GM23338 (cell line): Measurements from ENCODE around the gene KIAA1217. TPM values are rescaled to one million over a fixed set of nuclear protein-coding genes. Genes with fewer than 3 reads are reported as not detected.

Source experiments
- ATAC-seq: fragments of 200-7000 bp; cut with Tn5 transposase; 3 replicates; pipeline ENCODE4 v1.9.1; 2020
- DNase-seq: peaks from one replicate; pipeline ENCODE4 v3.0.0-alpha.2; 2015; ENCODE audit warnings: low spot score
- H2AFZ ChIP-seq: fragments of 200-600 bp; sonication (generic); 2 replicates; pipeline ENCODE4 v1.8.0; 2016; ENCODE audit warnings: antibody characterized with exemption, mild to moderate bottlenecking, moderate library complexity
- H3F3A ChIP-seq: fragments of 200-600 bp; sonication (generic); replicated peaks from 2 replicates; pipeline ENCODE4 v1.8.0; 2017; ENCODE audit warnings: antibody characterized with exemption, mixed run types, low read depth
- H3K27ac ChIP-seq: fragments of 200-600 bp; sonication (generic); 2 replicates; pipeline ENCODE4 v1.6.1; 2016; ENCODE audit warnings: low read depth
- H3K27me3 ChIP-seq: fragments of 200-600 bp; sonication (generic); 2 replicates; pipeline ENCODE4 v1.8.0; 2016; ENCODE audit warnings: mild to moderate bottlenecking, mixed run types, moderate library complexity; ENCODE audit not compliant: insufficient read depth
- H3K36me3 ChIP-seq: fragments of 200-600 bp; sonication (generic); 2 replicates; pipeline ENCODE4 v1.8.0; 2016; ENCODE audit warnings: mild to moderate bottlenecking; ENCODE audit not compliant: insufficient read depth
- H3K4me1 ChIP-seq: fragments of 200-600 bp; sonication (generic); 2 replicates; pipeline ENCODE4 v1.8.0; 2016; ENCODE audit warnings: mild to moderate bottlenecking, moderate library complexity; ENCODE audit not compliant: insufficient read depth
- H3K4me2 ChIP-seq: fragments of 200-600 bp; sonication (generic); 2 replicates; pipeline ENCODE4 v1.7.1; 2017; ENCODE audit warnings: mixed run types
- H3K4me3 ChIP-seq: fragments of 200-600 bp; sonication (generic); 2 replicates; pipeline ENCODE4 v1.6.1; 2016; ENCODE audit warnings: mixed run types
- H3K79me2 ChIP-seq: fragments of 200-600 bp; sonication (generic); replicated peaks from 2 replicates; pipeline ENCODE4 v1.8.0; 2017; ENCODE audit warnings: mild to moderate bottlenecking; ENCODE audit not compliant: insufficient read depth
- H3K9me2 ChIP-seq: fragments of 200-600 bp; sonication (generic); 2 replicates; pipeline ENCODE4 v1.8.0; 2017; ENCODE audit not compliant: insufficient read depth
- H4K20me1 ChIP-seq: fragments of 200-600 bp; sonication (generic); replicated peaks from 2 replicates; pipeline ENCODE4 v1.8.0; 2017; ENCODE audit warnings: mild to moderate bottlenecking; ENCODE audit not compliant: insufficient read depth
- H3K27ac Mint-ChIP-seq: 2 replicates; pipeline ENCODE4 v1.8.0; 2020; ENCODE audit warnings: inconsistent platforms, mild to moderate bottlenecking, moderate library complexity, mixed read lengths
- H3K27me3 Mint-ChIP-seq: 3 replicates; pipeline ENCODE4 v1.8.0; 2022; ENCODE audit warnings: low read depth, mild to moderate bottlenecking, moderate library complexity, mixed read lengths, inconsistent platforms; ENCODE audit not compliant: insufficient read depth, poor library complexity
- H3K36me3 Mint-ChIP-seq: 3 replicates; pipeline ENCODE4 v1.8.0; 2021; ENCODE audit warnings: low read depth, mild to moderate bottlenecking, inconsistent platforms, moderate library complexity, mixed read lengths
- H3K4me1 Mint-ChIP-seq: 3 replicates; pipeline ENCODE4 v1.8.0; 2020; ENCODE audit warnings: mild to moderate bottlenecking, inconsistent platforms, mixed read lengths
- H3K4me3 Mint-ChIP-seq: 3 replicates; pipeline ENCODE4 v1.8.0; 2021; ENCODE audit warnings: moderate library complexity, mild to moderate bottlenecking, inconsistent platforms, mixed read lengths
- H3K9me3 Mint-ChIP-seq: 3 replicates; pipeline ENCODE4 v1.8.0; 2020; ENCODE audit warnings: moderate library complexity, mild to moderate bottlenecking, inconsistent platforms, mixed read lengths
- CREB1 ChIP-seq: fragments of 250-450 bp; sonication (Bioruptor Pico); IDR thresholded peaks from 2 replicates; pipeline ENCODE4 v1.5.0; 2020; ENCODE audit warnings: low read depth, mild to moderate bottlenecking, moderate library complexity
- EZH2 ChIP-seq: fragments of 200-600 bp; sonication (generic); IDR thresholded peaks from one replicate; pipeline ENCODE4 v1.8.0; 2017; ENCODE audit warnings: antibody characterized with exemption, mild to moderate bottlenecking, low read depth; ENCODE audit not compliant: unreplicated experiment
- EZH2phosphoT487 ChIP-seq: fragments of 200-600 bp; sonication (generic); IDR thresholded peaks from one replicate; pipeline ENCODE4 v1.8.1; 2018; ENCODE audit warnings: antibody characterized with exemption; ENCODE audit not compliant: unreplicated experiment
- JUNB ChIP-seq: IDR thresholded peaks from one replicate; pipeline ENCODE4 v1.6.1; 2016; ENCODE audit warnings: antibody characterized with exemption; ENCODE audit not compliant: unreplicated experiment
- NANOG ChIP-seq: IDR thresholded peaks from 2 replicates; pipeline ENCODE4 v1.6.1; 2016; ENCODE audit warnings: antibody characterized with exemption, borderline replicate concordance
- POLR2AphosphoS5 ChIP-seq: IDR thresholded peaks from 2 replicates; pipeline ENCODE4 v1.6.1; 2016; ENCODE audit warnings: antibody characterized with exemption, low read depth
- STAT1 ChIP-seq: IDR thresholded peaks from one replicate; pipeline ENCODE4 v1.6.1; 2016; ENCODE audit warnings: antibody characterized with exemption; ENCODE audit not compliant: unreplicated experiment
- ZNF114 ChIP-seq: fragments of 250-450 bp; sonication (Bioruptor Pico); IDR thresholded peaks from 2 replicates; pipeline ENCODE4 v1.5.0; 2020; ENCODE audit warnings: mild to moderate bottlenecking, moderate library complexity
- ZNF331 ChIP-seq: fragments of 250-450 bp; sonication (Bioruptor Pico); IDR thresholded peaks from 2 replicates; pipeline ENCODE4 v1.5.0; 2020; ENCODE audit warnings: low read depth, mild to moderate bottlenecking, moderate library complexity
- polyA plus RNA-seq: library from polyadenylated mRNA; unstranded; fragments of >200 nt; fragmentation: Nextera tagmentation; extraction: Ambion mirVana; gene quantifications from 2 replicates; pipeline ENCODE4 v1.2.1, GENCODE V29; 2016
- total RNA-seq: library from RNA; depleted of rRNA; stranded (reverse); fragments of >200 nt; shearing (Covaris generic); gene quantifications from 2 replicates; pipeline ENCODE4 v1.2.3, GENCODE V29; 2014
- TF ChIP-seq, protein P1 (sequence below): fragments of 250-450 bp; sonication (Bioruptor Pico); IDR thresholded peaks from 2 replicates; pipeline ENCODE4 v1.5.0; 2020; ENCODE audit warnings: mild to moderate bottlenecking, moderate library complexity
- TF ChIP-seq, protein P2 (sequence below): IDR thresholded peaks from 2 replicates; pipeline ENCODE4 v1.6.1; 2016; ENCODE audit warnings: antibody characterized with exemption
- TF ChIP-seq, protein P3 (sequence below): IDR thresholded peaks from one replicate; pipeline ENCODE4 v1.6.1; 2018; ENCODE audit warnings: antibody characterized with exemption; ENCODE audit not compliant: unreplicated experiment
- TF ChIP-seq, protein P4 (sequence below), 2 experiments: fragments of 200-600 bp in 1 of 2; sonication (generic) in 1 of 2; conservative IDR thresholded peaks; 2 replicates each; pipeline versions ENCODE4 v1.5.1 to v1.6.1; 2016 to 2017; ENCODE audit warnings: antibody characterized with exemption in 2 of 2, low read depth in 2 of 2, mild to moderate bottlenecking in 2 of 2, moderate library complexity in 1 of 2

The KIAA1217 gene
- total and polyA plus RNA-seq, 2 experiments from 2014 or later, result 6.4 to 9.1 TPM

DNA sequence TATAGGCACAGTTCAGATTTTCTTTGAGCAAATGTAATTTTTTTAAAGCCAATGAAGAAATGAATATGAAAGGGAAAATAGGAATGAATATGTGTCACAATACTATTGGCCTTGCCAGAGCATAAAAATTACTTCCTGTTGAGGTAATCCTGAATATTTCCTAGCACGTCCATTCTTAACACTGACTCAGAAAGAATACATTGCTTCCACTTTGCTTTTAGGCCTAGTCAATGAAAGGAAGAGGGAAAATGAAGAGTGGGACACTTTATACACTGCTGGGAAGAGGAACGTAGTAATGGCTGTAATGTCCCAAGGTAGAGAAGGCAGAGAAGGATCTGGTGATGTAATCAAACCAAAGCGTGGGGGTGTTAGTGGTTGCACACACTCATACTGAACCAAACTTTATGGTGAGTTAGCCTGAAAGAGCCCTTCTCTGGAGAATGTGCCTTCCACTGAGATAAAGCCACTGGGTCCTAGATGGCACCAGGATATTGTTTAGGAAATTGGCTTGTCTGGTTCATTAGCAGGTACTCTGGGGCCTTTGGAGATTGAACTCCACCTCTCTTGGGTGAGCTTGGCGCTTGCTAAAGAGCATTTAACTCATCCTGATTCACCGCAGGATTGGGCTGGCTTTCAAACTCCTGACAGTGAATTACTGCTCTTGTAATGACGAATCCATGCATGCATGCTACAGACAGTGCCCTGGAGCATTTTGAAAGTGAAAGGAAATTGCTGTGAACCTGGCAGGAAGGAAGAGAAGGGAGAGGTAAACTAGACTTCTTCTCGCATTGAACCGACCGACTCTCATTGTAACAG, 254.9 kb downstream of the KIAA1217 start:
- Histone ChIP-seq H4K20me1 (no peaks in the 10 kb centered on the region; the same call in 1 of the 2 replicates), H3K79me2 (no peaks in the 10 kb centered on the region), H3K4me1 (peaks cover 5% of the 10 kb centered on the region; the same call in 1 of the 2 replicates), H3K36me3 (no peaks in the 10 kb centered on the region), H3K4me3 (no peak overlapping the region), H3K27ac (no peak overlapping the region), H3F3A (no peaks in the 10 kb centered on the region), H3K9me2 (0 out of 2 replicates have a peak, but pooled peaks cover 4% of the 10 kb centered on the region), H3K27me3 (no peaks in the 10 kb centered on the region), H3K4me2 (no peak overlapping the region), H2AFZ (no peak overlapping the region)
- H3K9me3 Mint-ChIP-seq, result no peaks in the 10 kb centered on the region
- H3K36me3 Mint-ChIP-seq, result no peaks in the 10 kb centered on the region
- H3K27me3 Mint-ChIP-seq, result no peaks in the 10 kb centered on the region
- no peak overlapping the region; the same call in 1 of the 2 replicates for H3K27ac Mint-ChIP-seq
- H3K4me3 Mint-ChIP-seq, result no peak overlapping the region
- no peak for DNase-seq
- peaks cover 17% of the 10 kb centered on the region for H3K4me1 Mint-ChIP-seq
- no peak for TF ChIP-seq ZNF331 (CRISPR knock-in tag)
- TF ChIP-seq, protein P1, sequence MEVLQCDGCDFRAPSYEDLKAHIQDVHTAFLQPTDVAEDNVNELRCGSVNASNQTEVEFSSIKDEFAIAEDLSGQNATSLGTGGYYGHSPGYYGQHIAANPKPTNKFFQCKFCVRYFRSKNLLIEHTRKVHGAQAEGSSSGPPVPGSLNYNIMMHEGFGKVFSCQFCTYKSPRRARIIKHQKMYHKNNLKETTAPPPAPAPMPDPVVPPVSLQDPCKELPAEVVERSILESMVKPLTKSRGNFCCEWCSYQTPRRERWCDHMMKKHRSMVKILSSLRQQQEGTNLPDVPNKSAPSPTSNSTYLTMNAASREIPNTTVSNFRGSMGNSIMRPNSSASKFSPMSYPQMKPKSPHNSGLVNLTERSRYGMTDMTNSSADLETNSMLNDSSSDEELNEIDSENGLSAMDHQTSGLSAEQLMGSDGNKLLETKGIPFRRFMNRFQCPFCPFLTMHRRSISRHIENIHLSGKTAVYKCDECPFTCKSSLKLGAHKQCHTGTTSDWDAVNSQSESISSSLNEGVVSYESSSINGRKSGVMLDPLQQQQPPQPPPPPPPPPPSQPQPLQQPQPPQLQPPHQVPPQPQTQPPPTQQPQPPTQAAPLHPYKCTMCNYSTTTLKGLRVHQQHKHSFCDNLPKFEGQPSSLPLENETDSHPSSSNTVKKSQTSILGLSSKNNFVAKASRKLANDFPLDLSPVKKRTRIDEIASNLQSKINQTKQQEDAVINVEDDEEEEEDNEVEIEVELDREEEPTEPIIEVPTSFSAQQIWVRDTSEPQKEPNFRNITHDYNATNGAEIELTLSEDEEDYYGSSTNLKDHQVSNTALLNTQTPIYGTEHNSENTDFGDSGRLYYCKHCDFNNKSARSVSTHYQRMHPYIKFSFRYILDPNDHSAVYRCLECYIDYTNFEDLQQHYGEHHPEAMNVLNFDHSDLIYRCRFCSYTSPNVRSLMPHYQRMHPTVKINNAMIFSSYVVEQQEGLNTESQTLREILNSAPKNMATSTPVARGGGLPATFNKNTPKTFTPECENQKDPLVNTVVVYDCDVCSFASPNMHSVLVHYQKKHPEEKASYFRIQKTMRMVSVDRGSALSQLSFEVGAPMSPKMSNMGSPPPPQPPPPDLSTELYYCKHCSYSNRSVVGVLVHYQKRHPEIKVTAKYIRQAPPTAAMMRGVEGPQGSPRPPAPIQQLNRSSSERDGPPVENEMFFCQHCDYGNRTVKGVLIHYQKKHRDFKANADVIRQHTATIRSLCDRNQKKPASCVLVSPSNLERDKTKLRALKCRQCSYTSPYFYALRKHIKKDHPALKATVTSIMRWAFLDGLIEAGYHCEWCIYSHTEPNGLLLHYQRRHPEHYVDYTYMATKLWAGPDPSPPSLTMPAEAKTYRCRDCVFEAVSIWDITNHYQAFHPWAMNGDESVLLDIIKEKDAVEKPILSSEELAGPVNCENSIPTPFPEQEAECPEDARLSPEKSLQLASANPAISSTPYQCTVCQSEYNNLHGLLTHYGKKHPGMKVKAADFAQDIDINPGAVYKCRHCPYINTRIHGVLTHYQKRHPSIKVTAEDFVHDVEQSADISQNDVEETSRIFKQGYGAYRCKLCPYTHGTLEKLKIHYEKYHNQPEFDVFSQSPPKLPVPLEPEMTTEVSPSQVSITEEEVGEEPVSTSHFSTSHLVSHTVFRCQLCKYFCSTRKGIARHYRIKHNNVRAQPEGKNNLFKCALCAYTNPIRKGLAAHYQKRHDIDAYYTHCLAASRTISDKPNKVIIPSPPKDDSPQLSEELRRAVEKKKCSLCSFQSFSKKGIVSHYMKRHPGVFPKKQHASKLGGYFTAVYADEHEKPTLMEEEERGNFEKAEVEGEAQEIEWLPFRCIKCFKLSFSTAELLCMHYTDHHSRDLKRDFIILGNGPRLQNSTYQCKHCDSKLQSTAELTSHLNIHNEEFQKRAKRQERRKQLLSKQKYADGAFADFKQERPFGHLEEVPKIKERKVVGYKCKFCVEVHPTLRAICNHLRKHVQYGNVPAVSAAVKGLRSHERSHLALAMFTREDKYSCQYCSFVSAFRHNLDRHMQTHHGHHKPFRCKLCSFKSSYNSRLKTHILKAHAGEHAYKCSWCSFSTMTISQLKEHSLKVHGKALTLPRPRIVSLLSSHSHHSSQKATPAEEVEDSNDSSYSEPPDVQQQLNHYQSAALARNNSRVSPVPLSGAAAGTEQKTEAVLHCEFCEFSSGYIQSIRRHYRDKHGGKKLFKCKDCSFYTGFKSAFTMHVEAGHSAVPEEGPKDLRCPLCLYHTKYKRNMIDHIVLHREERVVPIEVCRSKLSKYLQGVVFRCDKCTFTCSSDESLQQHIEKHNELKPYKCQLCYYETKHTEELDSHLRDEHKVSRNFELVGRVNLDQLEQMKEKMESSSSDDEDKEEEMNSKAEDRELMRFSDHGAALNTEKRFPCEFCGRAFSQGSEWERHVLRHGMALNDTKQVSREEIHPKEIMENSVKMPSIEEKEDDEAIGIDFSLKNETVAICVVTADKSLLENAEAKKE (CRISPR knock-in tag), result no peak
- TF ChIP-seq, protein P2, sequence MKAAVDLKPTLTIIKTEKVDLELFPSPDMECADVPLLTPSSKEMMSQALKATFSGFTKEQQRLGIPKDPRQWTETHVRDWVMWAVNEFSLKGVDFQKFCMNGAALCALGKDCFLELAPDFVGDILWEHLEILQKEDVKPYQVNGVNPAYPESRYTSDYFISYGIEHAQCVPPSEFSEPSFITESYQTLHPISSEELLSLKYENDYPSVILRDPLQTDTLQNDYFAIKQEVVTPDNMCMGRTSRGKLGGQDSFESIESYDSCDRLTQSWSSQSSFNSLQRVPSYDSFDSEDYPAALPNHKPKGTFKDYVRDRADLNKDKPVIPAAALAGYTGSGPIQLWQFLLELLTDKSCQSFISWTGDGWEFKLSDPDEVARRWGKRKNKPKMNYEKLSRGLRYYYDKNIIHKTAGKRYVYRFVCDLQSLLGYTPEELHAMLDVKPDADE, result no peak
- no peak for TF ChIP-seq ZNF114 (CRISPR knock-in tag)
- TF ChIP-seq CREB1 (CRISPR knock-in tag), result no peak
- TF ChIP-seq, protein P3, sequence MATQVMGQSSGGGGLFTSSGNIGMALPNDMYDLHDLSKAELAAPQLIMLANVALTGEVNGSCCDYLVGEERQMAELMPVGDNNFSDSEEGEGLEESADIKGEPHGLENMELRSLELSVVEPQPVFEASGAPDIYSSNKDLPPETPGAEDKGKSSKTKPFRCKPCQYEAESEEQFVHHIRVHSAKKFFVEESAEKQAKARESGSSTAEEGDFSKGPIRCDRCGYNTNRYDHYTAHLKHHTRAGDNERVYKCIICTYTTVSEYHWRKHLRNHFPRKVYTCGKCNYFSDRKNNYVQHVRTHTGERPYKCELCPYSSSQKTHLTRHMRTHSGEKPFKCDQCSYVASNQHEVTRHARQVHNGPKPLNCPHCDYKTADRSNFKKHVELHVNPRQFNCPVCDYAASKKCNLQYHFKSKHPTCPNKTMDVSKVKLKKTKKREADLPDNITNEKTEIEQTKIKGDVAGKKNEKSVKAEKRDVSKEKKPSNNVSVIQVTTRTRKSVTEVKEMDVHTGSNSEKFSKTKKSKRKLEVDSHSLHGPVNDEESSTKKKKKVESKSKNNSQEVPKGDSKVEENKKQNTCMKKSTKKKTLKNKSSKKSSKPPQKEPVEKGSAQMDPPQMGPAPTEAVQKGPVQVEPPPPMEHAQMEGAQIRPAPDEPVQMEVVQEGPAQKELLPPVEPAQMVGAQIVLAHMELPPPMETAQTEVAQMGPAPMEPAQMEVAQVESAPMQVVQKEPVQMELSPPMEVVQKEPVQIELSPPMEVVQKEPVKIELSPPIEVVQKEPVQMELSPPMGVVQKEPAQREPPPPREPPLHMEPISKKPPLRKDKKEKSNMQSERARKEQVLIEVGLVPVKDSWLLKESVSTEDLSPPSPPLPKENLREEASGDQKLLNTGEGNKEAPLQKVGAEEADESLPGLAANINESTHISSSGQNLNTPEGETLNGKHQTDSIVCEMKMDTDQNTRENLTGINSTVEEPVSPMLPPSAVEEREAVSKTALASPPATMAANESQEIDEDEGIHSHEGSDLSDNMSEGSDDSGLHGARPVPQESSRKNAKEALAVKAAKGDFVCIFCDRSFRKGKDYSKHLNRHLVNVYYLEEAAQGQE, result no peak
- TF ChIP-seq STAT1, result no peak
- no peak for TF ChIP-seq EZH2phosphoT487
- no peak for TF ChIP-seq JUNB
- TF ChIP-seq, protein P4, sequence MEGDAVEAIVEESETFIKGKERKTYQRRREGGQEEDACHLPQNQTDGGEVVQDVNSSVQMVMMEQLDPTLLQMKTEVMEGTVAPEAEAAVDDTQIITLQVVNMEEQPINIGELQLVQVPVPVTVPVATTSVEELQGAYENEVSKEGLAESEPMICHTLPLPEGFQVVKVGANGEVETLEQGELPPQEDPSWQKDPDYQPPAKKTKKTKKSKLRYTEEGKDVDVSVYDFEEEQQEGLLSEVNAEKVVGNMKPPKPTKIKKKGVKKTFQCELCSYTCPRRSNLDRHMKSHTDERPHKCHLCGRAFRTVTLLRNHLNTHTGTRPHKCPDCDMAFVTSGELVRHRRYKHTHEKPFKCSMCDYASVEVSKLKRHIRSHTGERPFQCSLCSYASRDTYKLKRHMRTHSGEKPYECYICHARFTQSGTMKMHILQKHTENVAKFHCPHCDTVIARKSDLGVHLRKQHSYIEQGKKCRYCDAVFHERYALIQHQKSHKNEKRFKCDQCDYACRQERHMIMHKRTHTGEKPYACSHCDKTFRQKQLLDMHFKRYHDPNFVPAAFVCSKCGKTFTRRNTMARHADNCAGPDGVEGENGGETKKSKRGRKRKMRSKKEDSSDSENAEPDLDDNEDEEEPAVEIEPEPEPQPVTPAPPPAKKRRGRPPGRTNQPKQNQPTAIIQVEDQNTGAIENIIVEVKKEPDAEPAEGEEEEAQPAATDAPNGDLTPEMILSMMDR (conservative IDR thresholded peaks at IDR 0.05; ENCODE audit: low read depth in 2 of 2), result no peak
- no peak for TF ChIP-seq POLR2AphosphoS5
- no peak for TF ChIP-seq NANOG
- TF ChIP-seq EZH2, result no peak
- ATAC-seq, result no peak
